T-cell (primary cell): ENCODE measurements around the gene ARL8B. TPM values are rescaled to one million over a fixed set of nuclear protein-coding genes. Genes with fewer than 3 reads are reported as not detected.

Experiments
- ATAC-seq, 4 experiments: fragments of 200-7000 bp in 3 of 4; fragments of 150-1000 bp in 1 of 4; cut with Tn5 transposase; replicated peaks in 1 of 4; 1 replicate in 3 of 4; 2 replicates in 1 of 4; pipeline ENCODE4 v1.10.0; 2021; ENCODE audit warnings: moderate library complexity in 3 of 4, mild to moderate bottlenecking in 2 of 4, moderate number of reproducible peaks in 1 of 4
- CTCF ChIA-PET, 2 donors: fragments of 300-600 bp; sonication (Branson Sonifier 250); formaldehyde crosslinking; loops; one replicate each; lab custom pipeline; 2022; ENCODE audit warnings: antibody characterized with exemption in 2 of 2; lab: Charles Lee
- POLR2A ChIA-PET, 2 donors: fragments of 300-600 bp; sonication (Branson Sonifier 250); formaldehyde crosslinking; loops; one replicate each; lab custom pipeline; 2022; ENCODE audit warnings: antibody characterized with exemption in 2 of 2; lab: Charles Lee
- DNase-seq, 35 experiments: peaks; one replicate each; pipeline versions ENCODE4 v3.0.0 to v3.0.0-alpha.2; 2013 to 2023
- H3K27ac ChIP-seq: one replicate; pipeline ENCODE4 v1.5.1; 2013; ENCODE audit warnings: low read length
- H3K27me3 ChIP-seq, 2 experiments: replicated peaks in 1 of 2; 1 replicate in 1 of 2; 2 replicates in 1 of 2; pipeline versions ENCODE4 v1.6.1 to v1.7.0; 2013; ENCODE audit warnings: low read length in 1 of 2, mixed read lengths in 1 of 2; ENCODE audit not compliant: control insufficient read depth in 2 of 2, insufficient read depth in 2 of 2; ENCODE audit errors: extremely low read depth in 1 of 2
- H3K36me3 ChIP-seq, 2 donors: 1 replicate in 1 of 2; 2 replicates in 1 of 2; pipeline versions ENCODE4 v1.6.1 to v1.7.0; 2013; ENCODE audit warnings: low read length in 1 of 2; ENCODE audit not compliant: control insufficient read depth in 2 of 2, insufficient read depth in 1 of 2; ENCODE audit errors: extremely low read depth in 1 of 2
- H3K4me1 ChIP-seq, 2 experiments: 1 replicate in 1 of 2; 2 replicates in 1 of 2; pipeline versions ENCODE4 v1.6.1 to v1.7.0; 2013; ENCODE audit warnings: low read length in 2 of 2, mixed read lengths in 1 of 2; ENCODE audit not compliant: insufficient read depth in 2 of 2, control insufficient read depth in 1 of 2; ENCODE audit errors: extremely low read depth in 1 of 2
- H3K4me3 ChIP-seq, 2 donors: 1 replicate in 1 of 2; 2 replicates in 1 of 2; pipeline versions ENCODE4 v1.5.1 to v1.7.0; 2013; ENCODE audit warnings: mild to moderate bottlenecking in 2 of 2, low read length in 1 of 2, moderate library complexity in 1 of 2; ENCODE audit not compliant: control insufficient read depth in 1 of 2; ENCODE audit errors: extremely low read depth in 1 of 2
- H3K9me3 ChIP-seq: 2 replicates; pipeline ENCODE4 v1.7.0; 2013
- H3K27ac Mint-ChIP-seq, 2 donors: one replicate each; pipeline ENCODE4 v1.8.0; 2020 to 2021; ENCODE audit warnings: mild to moderate bottlenecking in 2 of 2, mixed read lengths in 2 of 2
- H3K27me3 Mint-ChIP-seq, 2 donors: one replicate each; pipeline ENCODE4 v1.8.0; 2021 to 2022; ENCODE audit warnings: mixed read lengths in 2 of 2
- H3K36me3 Mint-ChIP-seq: one replicate; pipeline ENCODE4 v1.8.0; 2021; ENCODE audit warnings: mixed read lengths
- H3K4me1 Mint-ChIP-seq, 3 donors: one replicate each; pipeline ENCODE4 v1.8.0; 2020 to 2022; ENCODE audit warnings: mixed read lengths in 3 of 3, mild to moderate bottlenecking in 1 of 3
- H3K4me3 Mint-ChIP-seq, 3 donors: one replicate each; pipeline ENCODE4 v1.8.0; 2020 to 2022; ENCODE audit warnings: mild to moderate bottlenecking in 3 of 3, mixed read lengths in 3 of 3, moderate library complexity in 3 of 3
- H3K9me3 Mint-ChIP-seq, 3 donors: one replicate each; pipeline ENCODE4 v1.8.0; 2020 to 2022; ENCODE audit warnings: mixed read lengths in 3 of 3
- WGBS: methylation state at CpG from one replicate; pipeline ENCODE4 v1.1.5; 2013; ENCODE audit warnings: missing lambda C conversion rate; ENCODE audit not compliant: insufficient coverage; 5-methylcytosine and 5-hydroxymethylcytosine counted together
- total RNA-seq, 35 experiments: library from RNA in 6 of 35; stranded (reverse) in 6 of 35; fragments of 120-200 nt in 1 of 35; gene quantifications; one replicate each; pipeline versions ENCODE4 v1.2.1 to v1.2.4 and lab custom pipeline; 2013 to 2026

Gene ARL8B
- total RNA-seq, 5 donors from 2014 or later (not counting 1 experiment from before 2014, with no cell fraction given): 40.6 to 52.6 (median 48.3) TPM

DNA sequence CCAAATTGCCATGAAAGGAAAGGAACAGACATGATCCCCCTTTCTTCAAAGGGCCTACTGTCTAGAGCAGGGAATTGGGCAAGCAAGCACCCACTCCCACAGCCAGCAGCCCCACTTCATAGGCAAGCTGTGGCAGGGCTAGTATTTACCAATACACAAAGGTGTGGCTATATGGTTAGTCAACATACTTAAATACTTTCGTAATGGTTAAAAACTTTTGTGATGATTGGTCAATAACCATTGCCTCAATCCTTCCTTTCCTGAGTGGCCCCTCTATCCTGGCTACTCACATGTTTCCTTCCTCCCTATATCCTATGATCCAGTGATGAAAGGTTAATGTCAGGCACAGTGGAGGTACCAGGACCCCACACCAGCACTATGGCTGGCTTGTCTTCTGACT is 30.1 kb upstream of the ARL8B start:
- no peaks in the 10 kb centered on the region for H3K36me3 Mint-ChIP-seq
- ATAC-seq (no peak), DNase-seq (no peak)
- peaks cover 0 to 25% of the 10 kb centered on the region in 2 experiments for H3K27me3 ChIP-seq
- no peak overlapping the region for H3K27ac ChIP-seq
- H3K9me3 Mint-ChIP-seq: no peaks in the 10 kb centered on the region
- H3K36me3 ChIP-seq: no peaks in the 10 kb centered on the region
- no peaks in the 10 kb centered on the region for H3K9me3 ChIP-seq
- H3K27ac Mint-ChIP-seq: no peak overlapping the region
- H3K4me3 Mint-ChIP-seq: no peak overlapping the region
- CTCF ChIA-PET: no interaction called here
- no peak overlapping the region for H3K4me3 ChIP-seq
- peaks cover 0 to 6% (median 2%) of the 10 kb centered on the region in 3 donors for H3K4me1 Mint-ChIP-seq
- H3K27me3 Mint-ChIP-seq: peaks cover 24 to 48% of the 10 kb centered on the region in 2 donors
- H3K4me1 ChIP-seq: no peaks in the 10 kb centered on the region
- no CpG with 5 or more reads among the region's 1 CpG for WGBS
- POLR2A ChIA-PET: no interaction called here

DNA sequence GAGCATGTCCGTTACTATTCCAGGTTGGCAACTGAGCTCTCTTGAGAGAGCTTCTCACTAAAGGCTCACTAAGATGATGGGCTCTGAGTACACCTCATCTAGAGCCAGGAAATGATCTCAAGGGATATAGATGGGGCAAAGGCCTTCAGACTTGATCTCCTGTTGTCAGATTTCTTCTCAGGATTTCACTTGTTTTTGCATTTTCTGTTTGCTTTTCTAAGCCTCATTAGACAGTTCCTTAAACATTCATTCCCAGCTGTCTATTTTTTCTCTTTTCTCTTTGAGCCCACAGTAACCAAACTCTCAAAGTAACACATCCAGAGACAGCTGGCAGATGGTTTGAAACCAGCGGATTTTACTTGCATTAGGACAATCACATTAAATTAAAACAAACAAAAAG is 28.4 kb upstream of the ARL8B start:
- H3K27me3 Mint-ChIP-seq: peaks cover 32 to 50% of the 10 kb centered on the region in 2 donors
- no peaks in the 10 kb centered on the region for H3K9me3 Mint-ChIP-seq
- WGBS: 50% methylated on average over 1 of the region's 2 CpGs
- Histone ChIP-seq H3K4me1 (no peaks in the 10 kb centered on the region), H3K36me3 (no peaks in the 10 kb centered on the region), H3K27ac (no peak overlapping the region), H3K4me3 (no peak overlapping the region), H3K27me3 (peaks cover 0 to 27% of the 10 kb centered on the region in 2 experiments), H3K9me3 (no peaks in the 10 kb centered on the region)
- peaks cover 0 to 6% (median 2%) of the 10 kb centered on the region in 3 donors for H3K4me1 Mint-ChIP-seq
- ATAC-seq: no peak
- ChIA-PET CTCF (interaction anchor here in 1 of 2 donors (0.6 to 0.7 kb wide), 2 partner anchors 178 to 184 kb away, joined by 3 to 5 read pairs; no protein-coding TSS in a partner anchor), POLR2A (interaction anchor here (0.6 to 0.7 kb wide), 3 partner anchors 187 to 564 kb away, joined by 3 to 8 read pairs (median 3); no protein-coding TSS in a partner anchor)
- no peaks in the 10 kb centered on the region for H3K36me3 Mint-ChIP-seq
- DNase-seq: no peak
- H3K27ac Mint-ChIP-seq: no peak overlapping the region
- no peak overlapping the region for H3K4me3 Mint-ChIP-seq

DNA sequence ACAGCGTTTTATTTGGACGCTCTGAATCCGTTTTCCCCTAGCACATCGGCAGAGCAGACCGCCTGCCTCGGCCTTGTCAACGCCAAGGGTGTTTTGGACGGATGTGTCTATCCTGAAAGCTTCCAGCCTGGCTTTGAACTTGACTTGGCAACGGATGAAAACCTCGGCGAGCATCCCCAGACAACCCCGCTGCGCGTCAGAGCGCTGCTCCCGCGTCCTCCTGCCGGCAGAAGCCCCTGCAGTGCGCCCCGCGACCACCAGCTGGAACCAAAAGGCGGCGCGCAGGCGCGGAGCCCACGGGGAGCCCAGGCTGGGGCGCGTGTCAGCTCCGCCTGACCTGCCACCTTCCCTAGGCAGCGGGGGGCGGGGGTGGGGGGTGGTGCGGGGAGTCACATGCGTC is 26.2 kb upstream of the ARL8B start:
- peak in 6 of 35 experiments; percentile 1 to 9 (median 2) for DNase-seq
- no peaks in the 10 kb centered on the region for H3K9me3 Mint-ChIP-seq
- no peak overlapping the region for H3K27ac Mint-ChIP-seq
- H3K4me3 Mint-ChIP-seq: peak overlapping the region in 1 of 3 donors; percentile 39
- H3K36me3 Mint-ChIP-seq: no peaks in the 10 kb centered on the region
- H3K27me3 Mint-ChIP-seq: peaks cover 35 to 40% of the 10 kb centered on the region in 2 donors
- Histone ChIP-seq H3K27me3 (peaks cover 0 to 24% of the 10 kb centered on the region in 2 experiments), H3K9me3 (no peaks in the 10 kb centered on the region), H3K4me1 (no peaks in the 10 kb centered on the region), H3K27ac (no peak overlapping the region), H3K4me3 (no peak overlapping the region), H3K36me3 (no peaks in the 10 kb centered on the region)
- H3K4me1 Mint-ChIP-seq: peaks cover 0 to 6% (median 2%) of the 10 kb centered on the region in 3 donors
- CTCF ChIA-PET: interaction anchor here in 1 of 2 donors (1.1 kb wide), 1 partner anchor 25 kb away, joined by 4 read pairs; no protein-coding TSS in a partner anchor
- POLR2A ChIA-PET: no interaction called here
- ATAC-seq: peak in 1 of 4 experiments; percentile 32
- 9% methylated on average over 21 of the region's 34 CpGs for WGBS

DNA sequence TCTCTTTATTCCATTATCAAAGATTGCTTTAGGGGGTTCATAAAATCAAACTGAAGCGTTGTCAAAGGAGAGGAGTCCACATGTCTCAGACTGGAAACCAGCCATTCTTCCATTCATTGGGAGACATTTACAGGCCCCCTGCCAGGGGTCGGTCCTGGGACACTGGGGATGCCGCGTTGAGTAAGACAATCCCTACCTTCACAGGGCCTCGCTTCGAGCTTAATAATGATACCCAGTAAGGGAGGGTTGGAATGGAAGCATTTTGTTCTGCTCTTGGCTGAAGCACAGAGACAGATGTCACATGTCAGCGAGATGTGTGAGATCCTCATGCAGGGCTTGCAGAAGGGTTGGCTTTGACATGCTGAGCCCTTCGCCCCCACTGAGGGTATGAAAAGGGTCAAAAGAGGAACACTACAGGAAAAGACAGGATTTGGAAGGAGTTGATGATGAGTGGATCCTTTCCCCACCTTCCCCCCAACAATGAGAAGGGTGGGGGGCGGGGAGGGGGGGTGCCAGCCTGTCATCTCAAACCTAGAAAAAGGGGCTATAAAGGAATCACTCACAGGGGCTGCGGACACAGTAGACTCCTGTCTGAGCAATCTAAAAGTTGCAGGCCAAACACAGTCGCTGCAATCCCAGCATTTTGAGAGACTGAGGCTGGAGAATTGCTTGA is 25.6 kb upstream of the ARL8B start:
- H3K9me3 Mint-ChIP-seq: no peaks in the 10 kb centered on the region
- peaks cover 0 to 6% (median 2%) of the 10 kb centered on the region in 3 donors for H3K4me1 Mint-ChIP-seq
- Histone ChIP-seq H3K36me3 (no peaks in the 10 kb centered on the region), H3K4me3 (no peak overlapping the region), H3K27ac (no peak overlapping the region), H3K9me3 (no peaks in the 10 kb centered on the region), H3K4me1 (no peaks in the 10 kb centered on the region), H3K27me3 (peaks cover 0 to 24% of the 10 kb centered on the region in 2 experiments)
- H3K27ac Mint-ChIP-seq: no peak overlapping the region
- ChIA-PET CTCF (interaction anchor here in 1 of 2 donors (1.1 kb wide), 1 partner anchor 25 kb away, joined by 4 read pairs; no protein-coding TSS in a partner anchor), POLR2A (no interaction called here)
- no peak overlapping the region for H3K4me3 Mint-ChIP-seq
- DNase-seq (no peak), ATAC-seq (no peak)
- 100% methylated on average over 3 of the region's 11 CpGs for WGBS
- peaks cover 35 to 36% of the 10 kb centered on the region in 2 donors for H3K27me3 Mint-ChIP-seq
- H3K36me3 Mint-ChIP-seq: no peaks in the 10 kb centered on the region

GRCh38 chr3:5098346-5098745 is 23.7 kb upstream of the ARL8B start:
- no peak overlapping the region for H3K27ac ChIP-seq
- Mint-ChIP-seq H3K4me1 (peaks cover 0 to 6% (median 2%) of the 10 kb centered on the region in 3 donors), H3K27me3 (peaks cover 29 to 32% of the 10 kb centered on the region in 2 donors), H3K36me3 (no peaks in the 10 kb centered on the region), H3K4me3 (no peak overlapping the region), H3K27ac (no peak overlapping the region), H3K9me3 (no peaks in the 10 kb centered on the region)
- 85% methylated on average over 4 of the region's 4 CpGs for WGBS
- no peak overlapping the region for H3K4me3 ChIP-seq
- no peaks in the 10 kb centered on the region for H3K4me1 ChIP-seq
- ChIA-PET POLR2A (no interaction called here), CTCF (interaction anchor here in 1 of 2 donors (0.7 kb wide), 1 partner anchor 9 kb away, joined by 4 read pairs; no protein-coding TSS in a partner anchor)
- peaks cover 0 to 24% of the 10 kb centered on the region in 2 experiments for H3K27me3 ChIP-seq
- H3K36me3 ChIP-seq: no peaks in the 10 kb centered on the region
- DNase-seq (no peak), ATAC-seq (no peak)
- no peaks in the 10 kb centered on the region for H3K9me3 ChIP-seq

GRCh38 chr3:5102532-5102931 is 19.6 kb upstream of the ARL8B start:
- POLR2A ChIA-PET: no interaction called here
- no peaks in the 10 kb centered on the region for H3K4me1 Mint-ChIP-seq
- Histone ChIP-seq H3K36me3 (no peaks in the 10 kb centered on the region), H3K27ac (no peak overlapping the region), H3K4me1 (no peaks in the 10 kb centered on the region), H3K27me3 (peaks cover 0 to 6% of the 10 kb centered on the region in 2 experiments), H3K4me3 (no peak overlapping the region), H3K9me3 (no peaks in the 10 kb centered on the region)
- ATAC-seq: no peak
- H3K4me3 Mint-ChIP-seq: no peak overlapping the region
- CTCF ChIA-PET: interaction anchor here in 1 of 2 donors (0.7 kb wide), 1 partner anchor 36 kb away, joined by 3 read pairs; no protein-coding TSS in a partner anchor
- peaks cover 2 to 12% of the 10 kb centered on the region in 2 donors for H3K27me3 Mint-ChIP-seq
- no peak overlapping the region for H3K27ac Mint-ChIP-seq
- DNase-seq: no peak
- H3K36me3 Mint-ChIP-seq: no peaks in the 10 kb centered on the region
- WGBS: 89% methylated on average over 1 of the region's 3 CpGs
- no peaks in the 10 kb centered on the region for H3K9me3 Mint-ChIP-seq
